Neural progenitor cell (in vitro differentiated cells): ENCODE results near the gene ATP1A1. TPM values are rescaled to one million over a fixed set of nuclear protein-coding genes. Genes with fewer than 3 reads are reported as not detected.

Experiments
- DNase-seq: peaks from one replicate; pipeline ENCODE4 v3.0.0-alpha.2; 2016; ENCODE audit warnings: low spot score
- H2AFZ ChIP-seq: fragments of 200-600 bp; sonication (generic); replicated peaks from 2 replicates; pipeline ENCODE4 v1.6.1; 2016; ENCODE audit warnings: antibody characterized with exemption
- H3F3A ChIP-seq: fragments of 200-600 bp; sonication (generic); 2 replicates; pipeline ENCODE4 v1.6.1; 2016; ENCODE audit warnings: antibody characterized with exemption, low read depth
- H3K27ac ChIP-seq: fragments of 200-600 bp; sonication (generic); 2 replicates; pipeline ENCODE4 v1.5.1; 2016; ENCODE audit warnings: mild to moderate bottlenecking
- H3K27me3 ChIP-seq: fragments of 200-600 bp; sonication (generic); 2 replicates; pipeline ENCODE4 v1.6.1; 2016; ENCODE audit warnings: mild to moderate bottlenecking, moderate library complexity
- H3K36me3 ChIP-seq: fragments of 200-600 bp; sonication (generic); 2 replicates; pipeline ENCODE4 v1.5.1; 2016
- H3K4me1 ChIP-seq: fragments of 200-600 bp; sonication (generic); 2 replicates; pipeline ENCODE4 v1.6.1; 2016; ENCODE audit warnings: mixed run types
- H3K4me2 ChIP-seq: fragments of 200-600 bp; sonication (generic); 2 replicates; pipeline ENCODE4 v1.6.1; 2016
- H3K4me3 ChIP-seq: fragments of 200-600 bp; sonication (generic); 2 replicates; pipeline ENCODE4 v1.5.1; 2016
- H3K79me2 ChIP-seq: fragments of 200-600 bp; sonication (generic); 2 replicates; pipeline ENCODE4 v1.6.1; 2016; ENCODE audit warnings: low read depth
- H3K9ac ChIP-seq: fragments of 200-600 bp; sonication (generic); 2 replicates; pipeline ENCODE4 v1.6.1; 2016
- H3K9me3 ChIP-seq: fragments of 200-600 bp; sonication (generic); 2 replicates; pipeline ENCODE4 v1.5.1; 2016; ENCODE audit warnings: low read depth
- H4K20me1 ChIP-seq: fragments of 200-600 bp; sonication (generic); 2 replicates; pipeline ENCODE4 v1.6.1; 2016; ENCODE audit warnings: low read depth
- H3K27ac Mint-ChIP-seq: 3 replicates; pipeline ENCODE4 v1.8.0; 2021; ENCODE audit warnings: mixed read lengths
- H3K27me3 Mint-ChIP-seq: 2 replicates; pipeline ENCODE4 v1.8.0; 2022; ENCODE audit warnings: low read depth, mild to moderate bottlenecking, inconsistent platforms, moderate library complexity, mixed read lengths; ENCODE audit not compliant: insufficient read depth
- H3K36me3 Mint-ChIP-seq: 3 replicates; pipeline ENCODE4 v1.8.0; 2021; ENCODE audit warnings: mixed read lengths
- H3K4me1 Mint-ChIP-seq: 3 replicates; pipeline ENCODE4 v1.8.0; 2021; ENCODE audit warnings: mixed read lengths
- H3K4me3 Mint-ChIP-seq: 3 replicates; pipeline ENCODE4 v1.8.0; 2021; ENCODE audit warnings: mild to moderate bottlenecking, moderate library complexity, mixed read lengths
- H3K9me3 Mint-ChIP-seq: 3 replicates; pipeline ENCODE4 v1.8.0; 2020; ENCODE audit warnings: mixed read lengths
- CTCF ChIP-seq: fragments of 200-600 bp; sonication (generic); IDR thresholded peaks from 2 replicates; pipeline ENCODE4 v1.5.1; 2017; ENCODE audit warnings: antibody characterized with exemption, mild to moderate bottlenecking
- EZH2 ChIP-seq: fragments of 200-600 bp; sonication (generic); IDR thresholded peaks from 2 replicates; pipeline ENCODE4 v1.6.1; 2017; ENCODE audit warnings: antibody characterized with exemption, mild to moderate bottlenecking, moderate library complexity
- EZH2phosphoT487 ChIP-seq: fragments of 200-600 bp; sonication (generic); IDR thresholded peaks from 2 replicates; pipeline ENCODE4 v1.6.1; 2017; ENCODE audit warnings: antibody characterized with exemption
- total RNA-seq: library from RNA; depleted of rRNA; stranded (reverse); fragments of >200 nt; gene quantifications from 2 replicates; pipeline ENCODE4 v1.2.3, GENCODE V29; 2015; ENCODE audit warnings: low replicate concordance

Gene ATP1A1
- total RNA-seq, 1 donor from 2014 or later: 61.5 TPM

DNA sequence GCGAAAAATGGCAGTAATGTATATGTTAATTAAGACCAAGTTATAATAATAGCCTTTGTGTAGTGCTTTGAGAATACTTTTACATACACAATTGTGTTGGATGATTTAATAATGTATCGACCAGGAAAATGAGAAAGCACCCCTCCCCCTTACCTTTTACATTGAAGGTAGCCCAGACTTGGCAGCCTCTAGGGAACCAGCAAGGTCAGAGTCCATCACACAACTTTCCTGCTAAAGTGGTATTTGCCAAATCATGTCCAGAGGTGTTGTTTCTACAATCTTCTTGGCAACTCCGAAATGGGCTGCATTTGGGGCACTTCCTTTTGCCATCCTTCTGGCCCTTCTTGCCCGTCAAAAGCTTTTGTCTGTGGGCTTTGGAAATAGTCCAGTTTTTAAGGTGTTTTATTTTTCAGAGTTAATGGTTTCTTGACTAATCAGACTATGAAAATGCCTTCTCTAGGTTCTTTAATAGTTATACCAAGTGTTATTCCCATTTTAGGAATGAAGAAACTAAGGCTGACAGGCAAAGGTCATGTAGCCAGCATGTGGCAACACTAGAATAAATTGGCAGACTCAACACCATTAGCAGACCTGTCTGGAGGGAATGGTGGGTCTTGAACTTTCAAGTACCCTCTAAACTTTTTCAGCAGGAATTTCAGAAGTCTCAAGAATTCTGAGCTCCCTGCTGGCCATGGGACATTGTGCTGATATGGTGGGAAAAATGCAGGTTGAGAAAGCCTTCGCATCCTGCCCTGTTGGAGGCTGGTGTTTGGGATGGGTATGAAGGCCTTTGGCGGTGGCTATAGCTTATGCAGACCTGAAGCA is 6.8 kb downstream of the ATP1A1 start:
- no peak overlapping the region for H3K4me2 ChIP-seq
- H3K27me3 ChIP-seq: no peaks in the 10 kb centered on the region
- peaks cover 8% of the 10 kb centered on the region for H3K36me3 Mint-ChIP-seq
- H3K9me3 ChIP-seq: no peaks in the 10 kb centered on the region
- H3F3A ChIP-seq: peaks cover 5% of the 10 kb centered on the region
- no peak for DNase-seq
- peaks cover 96% of the 10 kb centered on the region for H4K20me1 ChIP-seq
- H3K4me1 ChIP-seq: peaks cover 64% of the 10 kb centered on the region
- no peak overlapping the region for H3K27ac Mint-ChIP-seq
- TF ChIP-seq CTCF (no peak), EZH2 (no peak), EZH2phosphoT487 (no peak)
- no peaks in the 10 kb centered on the region for H3K27me3 Mint-ChIP-seq
- H3K9ac ChIP-seq: no peak overlapping the region
- H3K27ac ChIP-seq: no peak overlapping the region
- no peak overlapping the region for H3K4me3 ChIP-seq
- peaks cover 4% of the 10 kb centered on the region for H3K36me3 ChIP-seq
- peaks cover 73% of the 10 kb centered on the region for H3K4me1 Mint-ChIP-seq
- no peaks in the 10 kb centered on the region for H3K9me3 Mint-ChIP-seq
- H3K4me3 Mint-ChIP-seq: no peak overlapping the region
- peaks cover 96% of the 10 kb centered on the region for H3K79me2 ChIP-seq
- H2AFZ ChIP-seq: no peak overlapping the region

DNA sequence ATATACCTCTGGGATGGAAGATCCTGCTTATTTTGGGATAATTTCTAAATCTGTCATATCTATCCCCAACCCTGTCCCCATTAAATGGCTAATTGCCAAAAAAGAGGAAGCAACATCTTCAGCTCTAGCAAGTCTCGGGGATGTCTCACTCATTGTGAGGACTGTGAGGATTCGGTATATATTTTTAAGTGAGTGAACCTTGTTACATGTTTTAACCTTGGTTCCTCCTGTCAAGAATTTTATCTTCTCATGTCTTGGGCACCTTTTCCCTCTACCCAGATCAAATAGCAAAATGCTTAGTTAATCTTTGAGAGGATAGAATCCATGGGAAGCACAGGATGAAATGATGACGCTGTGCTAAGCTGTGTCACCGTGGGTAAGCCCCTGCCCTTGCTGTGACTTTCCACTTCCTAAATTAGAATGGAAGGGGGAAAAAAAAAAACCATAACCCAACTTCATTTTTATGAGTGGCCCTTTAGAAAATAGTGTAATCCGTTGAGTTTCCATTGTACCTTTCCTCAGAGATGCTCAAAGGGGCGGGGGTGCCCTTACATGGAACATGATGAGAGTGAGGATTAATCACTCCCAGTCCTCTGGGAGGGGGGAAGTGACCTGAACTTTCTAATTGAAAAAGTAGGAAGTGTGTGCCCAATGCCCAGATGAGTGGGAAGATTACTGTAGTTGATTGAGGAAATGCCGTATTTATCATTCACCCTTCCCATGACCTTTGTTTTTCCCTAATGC is 7.6 kb downstream of the ATP1A1 start:
- H3K4me1 ChIP-seq: peaks cover 56% of the 10 kb centered on the region
- no peaks in the 10 kb centered on the region for H3K27me3 Mint-ChIP-seq
- no peak overlapping the region for H2AFZ ChIP-seq
- no peaks in the 10 kb centered on the region for H3K9me3 Mint-ChIP-seq
- peaks cover 8% of the 10 kb centered on the region for H3K36me3 ChIP-seq
- H3K4me1 Mint-ChIP-seq: peaks cover 65% of the 10 kb centered on the region
- H3K79me2 ChIP-seq: peaks cover 88% of the 10 kb centered on the region
- peaks cover 14% of the 10 kb centered on the region for H3K36me3 Mint-ChIP-seq
- H3K4me3 ChIP-seq: no peak overlapping the region
- peaks cover 88% of the 10 kb centered on the region for H4K20me1 ChIP-seq
- H3K4me2 ChIP-seq: no peak overlapping the region
- H3K9me3 ChIP-seq: no peaks in the 10 kb centered on the region
- no peak for TF ChIP-seq EZH2phosphoT487
- TF ChIP-seq CTCF: no peak
- TF ChIP-seq EZH2: no peak
- no peaks in the 10 kb centered on the region for H3K27me3 ChIP-seq
- no peak overlapping the region for H3K9ac ChIP-seq
- no peak overlapping the region for H3K4me3 Mint-ChIP-seq
- no peak overlapping the region for H3K27ac Mint-ChIP-seq
- no peak for DNase-seq
- peaks cover 4% of the 10 kb centered on the region for H3F3A ChIP-seq
- no peak overlapping the region for H3K27ac ChIP-seq

GRCh38 chr1:116382321-116382720 is 9.3 kb downstream of the ATP1A1 start:
- no peak overlapping the region for H3K4me3 Mint-ChIP-seq
- H3K9ac ChIP-seq: no peak overlapping the region
- H3K79me2 ChIP-seq: peaks cover 72% of the 10 kb centered on the region
- no peak for DNase-seq
- peaks cover 72% of the 10 kb centered on the region for H4K20me1 ChIP-seq
- H3K36me3 Mint-ChIP-seq: peaks cover 18% of the 10 kb centered on the region
- no peak overlapping the region for H2AFZ ChIP-seq
- H3K9me3 Mint-ChIP-seq: no peaks in the 10 kb centered on the region
- peaks cover 40% of the 10 kb centered on the region for H3K4me1 ChIP-seq
- no peaks in the 10 kb centered on the region for H3K9me3 ChIP-seq
- TF ChIP-seq EZH2phosphoT487: no peak
- no peak for TF ChIP-seq EZH2
- no peak for TF ChIP-seq CTCF
- peaks cover 53% of the 10 kb centered on the region for H3K4me1 Mint-ChIP-seq
- no peak overlapping the region for H3K4me2 ChIP-seq
- H3K4me3 ChIP-seq: no peak overlapping the region
- H3K36me3 ChIP-seq: peaks cover 8% of the 10 kb centered on the region
- H3K27me3 Mint-ChIP-seq: no peaks in the 10 kb centered on the region
- no peaks in the 10 kb centered on the region for H3F3A ChIP-seq
- H3K27me3 ChIP-seq: no peaks in the 10 kb centered on the region
- H3K27ac ChIP-seq: no peak overlapping the region
- H3K27ac Mint-ChIP-seq: no peak overlapping the region
